Liver (tissue), 3 donors: ENCODE results near the gene TRPM1.

Experiments used
- EGR1 ChIP-seq, 2 donors: IDR thresholded peaks; 2 replicates each; pipeline ENCODE4 v1.6.1; 2016 to 2018; ENCODE audit warnings: antibody characterized with exemption in 2 of 2, low read depth in 2 of 2
- FOXA1 ChIP-seq: IDR thresholded peaks from 2 replicates; pipeline ENCODE4 v1.6.1; 2016; ENCODE audit warnings: antibody characterized with exemption
- GABPA ChIP-seq, 2 donors: IDR thresholded peaks in 1 of 2; conservative IDR thresholded peaks in 1 of 2; 2 replicates each; pipeline ENCODE4 v1.6.1; 2016; ENCODE audit warnings: antibody characterized with exemption in 2 of 2, mild to moderate bottlenecking in 1 of 2, moderate library complexity in 1 of 2
- HNF4A ChIP-seq, 2 donors: conservative IDR thresholded peaks; 2 replicates each; pipeline ENCODE4 v1.6.1; 2016; ENCODE audit warnings: antibody characterized with exemption in 2 of 2, mild to moderate bottlenecking in 2 of 2
- RAD21 ChIP-seq, 2 donors: IDR thresholded peaks; 2 replicates each; pipeline ENCODE4 v1.6.1; 2016; ENCODE audit warnings: antibody characterized with exemption in 2 of 2, mild to moderate bottlenecking in 2 of 2
- SP1 ChIP-seq: IDR thresholded peaks from 2 replicates; pipeline ENCODE4 v1.6.1; 2018; ENCODE audit warnings: antibody characterized with exemption, mild to moderate bottlenecking
- TAF1 ChIP-seq: conservative IDR thresholded peaks from 2 replicates; pipeline ENCODE4 v1.6.1; 2016; ENCODE audit warnings: antibody characterized with exemption, mild to moderate bottlenecking
- TF ChIP-seq, protein P1 (sequence below): IDR thresholded peaks from 2 replicates; pipeline ENCODE4 v1.6.1; 2016; ENCODE audit warnings: antibody characterized with exemption, mild to moderate bottlenecking
- TF ChIP-seq, protein P2 (sequence below): fragments of 150-350 bp; IDR thresholded peaks from 2 replicates; pipeline ENCODE4 v1.5.1; 2017; ENCODE audit warnings: improper control_type of control experiment, low read depth, low read length; ENCODE audit not compliant: missing input control
- TF ChIP-seq, protein P3 (sequence below): IDR thresholded peaks from 2 replicates; pipeline ENCODE4 v1.6.1; 2016; ENCODE audit warnings: antibody characterized with exemption
- donor health status: healthy.
- donor health status: healthy.

DNA sequence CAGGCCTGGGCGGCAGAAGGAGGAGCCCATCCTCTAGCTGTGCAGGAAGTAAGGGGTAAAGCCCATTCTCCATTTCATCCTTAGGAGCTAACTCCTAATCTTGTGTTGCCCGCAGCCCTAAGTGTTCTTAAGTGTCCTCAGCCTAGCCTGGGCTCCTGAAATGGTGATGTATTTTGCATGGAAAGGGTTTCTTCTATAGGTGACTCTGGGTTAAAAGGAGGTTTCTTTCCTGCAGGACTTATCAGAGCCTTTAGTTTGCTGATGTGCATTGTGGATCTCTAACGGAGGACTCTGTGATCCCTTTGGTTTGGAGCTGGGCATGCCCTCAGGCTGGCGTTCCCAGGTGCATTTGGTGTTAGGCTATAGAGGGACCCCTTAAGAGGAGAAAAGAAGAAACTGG, 48.5 kb upstream of the TRPM1 start:
- TF ChIP-seq, protein P1, sequence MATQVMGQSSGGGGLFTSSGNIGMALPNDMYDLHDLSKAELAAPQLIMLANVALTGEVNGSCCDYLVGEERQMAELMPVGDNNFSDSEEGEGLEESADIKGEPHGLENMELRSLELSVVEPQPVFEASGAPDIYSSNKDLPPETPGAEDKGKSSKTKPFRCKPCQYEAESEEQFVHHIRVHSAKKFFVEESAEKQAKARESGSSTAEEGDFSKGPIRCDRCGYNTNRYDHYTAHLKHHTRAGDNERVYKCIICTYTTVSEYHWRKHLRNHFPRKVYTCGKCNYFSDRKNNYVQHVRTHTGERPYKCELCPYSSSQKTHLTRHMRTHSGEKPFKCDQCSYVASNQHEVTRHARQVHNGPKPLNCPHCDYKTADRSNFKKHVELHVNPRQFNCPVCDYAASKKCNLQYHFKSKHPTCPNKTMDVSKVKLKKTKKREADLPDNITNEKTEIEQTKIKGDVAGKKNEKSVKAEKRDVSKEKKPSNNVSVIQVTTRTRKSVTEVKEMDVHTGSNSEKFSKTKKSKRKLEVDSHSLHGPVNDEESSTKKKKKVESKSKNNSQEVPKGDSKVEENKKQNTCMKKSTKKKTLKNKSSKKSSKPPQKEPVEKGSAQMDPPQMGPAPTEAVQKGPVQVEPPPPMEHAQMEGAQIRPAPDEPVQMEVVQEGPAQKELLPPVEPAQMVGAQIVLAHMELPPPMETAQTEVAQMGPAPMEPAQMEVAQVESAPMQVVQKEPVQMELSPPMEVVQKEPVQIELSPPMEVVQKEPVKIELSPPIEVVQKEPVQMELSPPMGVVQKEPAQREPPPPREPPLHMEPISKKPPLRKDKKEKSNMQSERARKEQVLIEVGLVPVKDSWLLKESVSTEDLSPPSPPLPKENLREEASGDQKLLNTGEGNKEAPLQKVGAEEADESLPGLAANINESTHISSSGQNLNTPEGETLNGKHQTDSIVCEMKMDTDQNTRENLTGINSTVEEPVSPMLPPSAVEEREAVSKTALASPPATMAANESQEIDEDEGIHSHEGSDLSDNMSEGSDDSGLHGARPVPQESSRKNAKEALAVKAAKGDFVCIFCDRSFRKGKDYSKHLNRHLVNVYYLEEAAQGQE = no peak
- TF ChIP-seq FOXA1 = no peak
- TF ChIP-seq, protein P2, sequence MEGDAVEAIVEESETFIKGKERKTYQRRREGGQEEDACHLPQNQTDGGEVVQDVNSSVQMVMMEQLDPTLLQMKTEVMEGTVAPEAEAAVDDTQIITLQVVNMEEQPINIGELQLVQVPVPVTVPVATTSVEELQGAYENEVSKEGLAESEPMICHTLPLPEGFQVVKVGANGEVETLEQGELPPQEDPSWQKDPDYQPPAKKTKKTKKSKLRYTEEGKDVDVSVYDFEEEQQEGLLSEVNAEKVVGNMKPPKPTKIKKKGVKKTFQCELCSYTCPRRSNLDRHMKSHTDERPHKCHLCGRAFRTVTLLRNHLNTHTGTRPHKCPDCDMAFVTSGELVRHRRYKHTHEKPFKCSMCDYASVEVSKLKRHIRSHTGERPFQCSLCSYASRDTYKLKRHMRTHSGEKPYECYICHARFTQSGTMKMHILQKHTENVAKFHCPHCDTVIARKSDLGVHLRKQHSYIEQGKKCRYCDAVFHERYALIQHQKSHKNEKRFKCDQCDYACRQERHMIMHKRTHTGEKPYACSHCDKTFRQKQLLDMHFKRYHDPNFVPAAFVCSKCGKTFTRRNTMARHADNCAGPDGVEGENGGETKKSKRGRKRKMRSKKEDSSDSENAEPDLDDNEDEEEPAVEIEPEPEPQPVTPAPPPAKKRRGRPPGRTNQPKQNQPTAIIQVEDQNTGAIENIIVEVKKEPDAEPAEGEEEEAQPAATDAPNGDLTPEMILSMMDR = no peak
- TF ChIP-seq, protein P3, sequence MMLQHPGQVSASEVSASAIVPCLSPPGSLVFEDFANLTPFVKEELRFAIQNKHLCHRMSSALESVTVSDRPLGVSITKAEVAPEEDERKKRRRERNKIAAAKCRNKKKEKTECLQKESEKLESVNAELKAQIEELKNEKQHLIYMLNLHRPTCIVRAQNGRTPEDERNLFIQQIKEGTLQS = no peak
- TF ChIP-seq EGR1 (IDR thresholded peaks at IDR 0.05; ENCODE audit: low read depth in 2 of 2) = no peak
- TF ChIP-seq GABPA (IDR thresholded peaks at IDR 0.05 in 1 of 2, conservative IDR thresholded peaks at IDR 0.05 in 1 of 2) = no peak
- TF ChIP-seq TAF1 = no peak
- no peak for TF ChIP-seq RAD21 (IDR thresholded peaks at IDR 0.05)
- no peak for TF ChIP-seq SP1
- TF ChIP-seq HNF4A (conservative IDR thresholded peaks at IDR 0.05) = no peak
